SK-N-MC (cell line): ENCODE measurements around the gene JUP.
A peak's percentile ranks its signal among the peaks of the same experiment; 100 is the strongest.

ENCODE experiments used
- DNase-seq: peaks from one replicate; pipeline ENCODE4 v3.0.0-alpha.2; 2011; ENCODE audit warnings: low read depth, low spot score
- H3K27ac ChIP-seq: fragments of 200-600 bp; sonication (generic); 2 replicates; pipeline ENCODE4 v1.5.1; 2016; ENCODE audit warnings: mixed run types
- H3K36me3 ChIP-seq: fragments of 200-600 bp; sonication (generic); 2 replicates; pipeline ENCODE4 v1.6.1; 2017; ENCODE audit warnings: antibody characterized with exemption, low read length, mixed read lengths; ENCODE audit not compliant: insufficient read depth
- H3K4me3 ChIP-seq: fragments of 200-600 bp; sonication (generic); 2 replicates; pipeline ENCODE4 v1.5.1; 2016
- H3K9ac ChIP-seq: fragments of 200-600 bp; sonication (generic); 2 replicates; pipeline ENCODE4 v1.8.0; 2017; ENCODE audit warnings: mixed run types, mixed read lengths; ENCODE audit not compliant: insufficient read length
- H3K9me3 ChIP-seq: fragments of 200-600 bp; sonication (generic); 2 replicates; pipeline ENCODE4 v1.6.1; 2017; ENCODE audit warnings: low read depth, mild to moderate bottlenecking, antibody characterized with exemption, low read length, moderate library complexity, mixed read lengths
- EZH2 ChIP-seq: fragments of 200-600 bp; sonication (generic); IDR thresholded peaks from one replicate; pipeline ENCODE4 v1.6.1; 2017; ENCODE audit warnings: antibody characterized with exemption
- FOXP2 ChIP-seq: optimal IDR thresholded peaks from 2 replicates; pipeline ENCODE3; 2011; ENCODE audit warnings: mild to moderate bottlenecking, moderate library complexity; ENCODE audit not compliant: insufficient read depth; ENCODE audit errors: extremely low read length, control extremely low read depth
- POLR2AphosphoS5 ChIP-seq: IDR thresholded peaks from 2 replicates; pipeline ENCODE4 v1.6.1; 2012; ENCODE audit warnings: mild to moderate bottlenecking, low read depth, low read length, borderline replicate concordance

Gene JUP

DNA sequence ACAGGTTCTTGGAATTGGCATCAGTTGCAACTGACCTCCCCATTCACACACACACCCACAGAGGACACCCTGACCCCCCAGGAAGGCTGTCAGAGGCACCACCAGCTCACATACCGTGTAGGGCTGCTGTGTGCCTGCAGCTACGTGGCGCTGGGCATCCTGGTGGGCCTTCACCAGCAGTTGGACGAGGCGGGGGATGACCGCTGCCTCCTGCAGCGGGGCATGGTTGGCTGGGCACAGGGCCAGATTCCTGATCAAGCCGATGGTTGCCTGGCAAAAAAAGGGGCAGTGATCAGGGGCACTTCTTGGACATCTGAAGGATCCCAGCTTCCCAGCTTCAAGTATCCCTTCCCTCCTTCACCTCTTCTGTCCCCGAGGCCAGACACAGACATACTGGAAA lies 27.9 kb downstream of the JUP start:
- Histone ChIP-seq H3K4me3 (no peak overlapping the region), H3K9me3 (no peaks in the 10 kb centered on the region), H3K36me3 (peaks cover 56% of the 10 kb centered on the region), H3K27ac (no peak overlapping the region), H3K9ac (no peak overlapping the region)
- TF ChIP-seq POLR2AphosphoS5 = no peak
- no peak for TF ChIP-seq EZH2
- no peak for TF ChIP-seq FOXP2
- no peak for DNase-seq

- no peak overlapping the region for H3K9ac ChIP-seq
- H3K9me3 ChIP-seq = no peaks in the 10 kb centered on the region
- no peak overlapping the region for H3K4me3 ChIP-seq
- DNase-seq = no peak
- no peak overlapping the region for H3K27ac ChIP-seq
- H3K36me3 ChIP-seq = peaks cover 28% of the 10 kb centered on the region
- TF ChIP-seq FOXP2 (no peak), EZH2 (no peak), POLR2AphosphoS5 (no peak)
Observed at GRCh38 chr17:41754066-41754465, 32.4 kb downstream of the JUP start.

- TF ChIP-seq POLR2AphosphoS5 (no peak), FOXP2 (no peak), EZH2 (no peak)
- no peaks in the 10 kb centered on the region for H3K9me3 ChIP-seq
- H3K36me3 ChIP-seq = peaks cover 8% of the 10 kb centered on the region; the same call in 1 of the 2 replicates
- no peak for DNase-seq
- H3K9ac ChIP-seq = no peak overlapping the region
- no peak overlapping the region for H3K27ac ChIP-seq
- H3K4me3 ChIP-seq = no peak overlapping the region
Observed at GRCh38 chr17:41751288-41751687, 35.2 kb downstream of the JUP start.

DNA sequence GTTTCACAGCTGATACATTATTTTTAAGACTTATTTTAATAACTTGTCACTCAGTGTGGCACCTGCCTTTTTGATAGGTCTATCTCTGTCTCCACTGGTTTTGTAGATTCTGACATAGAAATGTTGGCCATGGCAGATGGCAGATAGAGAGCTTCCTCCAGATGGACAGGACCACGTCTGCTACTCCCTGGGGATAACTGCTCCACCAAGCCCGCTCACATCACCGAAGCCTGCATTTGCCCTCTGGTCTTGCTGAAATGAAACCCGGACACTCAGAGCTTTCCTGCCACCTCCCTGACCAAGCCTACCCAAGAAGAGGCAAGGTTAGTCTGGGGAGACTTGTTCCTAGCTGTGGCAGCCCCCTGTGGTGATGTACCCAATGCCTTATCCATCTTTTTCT lies 35.6 kb downstream of the JUP start:
- Histone ChIP-seq H3K9ac (no peak overlapping the region), H3K27ac (no peak overlapping the region), H3K36me3 (peaks cover 4% of the 10 kb centered on the region; the same call in 1 of the 2 replicates), H3K9me3 (no peaks in the 10 kb centered on the region), H3K4me3 (no peak overlapping the region)
- TF ChIP-seq POLR2AphosphoS5 (no peak), FOXP2 (no peak), EZH2 (no peak)
- DNase-seq = no peak

DNA sequence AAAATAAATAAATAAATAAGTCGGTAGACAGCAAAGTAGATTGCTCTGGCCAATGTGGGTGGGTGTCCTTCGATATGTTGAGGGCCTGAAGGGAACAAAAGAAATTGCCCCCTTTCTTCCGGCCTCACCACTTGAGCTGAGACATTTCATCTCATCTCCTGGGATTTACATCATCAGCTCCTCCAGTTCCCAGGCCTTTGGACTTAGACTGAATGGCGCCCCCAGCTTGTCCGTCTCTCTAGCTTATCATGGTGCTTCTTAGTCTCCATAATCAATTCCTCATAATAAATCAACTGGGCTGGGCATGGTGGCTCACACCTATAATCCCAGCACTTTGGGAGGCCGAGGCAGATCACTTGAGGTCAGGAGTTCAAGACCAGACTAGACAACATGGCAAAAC lies 38.2 kb downstream of the JUP start:
- Histone ChIP-seq H3K9me3 (no peaks in the 10 kb centered on the region), H3K9ac (no peak overlapping the region), H3K36me3 (no peaks in the 10 kb centered on the region), H3K27ac (no peak overlapping the region), H3K4me3 (no peak overlapping the region)
- TF ChIP-seq POLR2AphosphoS5 (no peak), EZH2 (no peak), FOXP2 (no peak)
- DNase-seq = no peak

DNA sequence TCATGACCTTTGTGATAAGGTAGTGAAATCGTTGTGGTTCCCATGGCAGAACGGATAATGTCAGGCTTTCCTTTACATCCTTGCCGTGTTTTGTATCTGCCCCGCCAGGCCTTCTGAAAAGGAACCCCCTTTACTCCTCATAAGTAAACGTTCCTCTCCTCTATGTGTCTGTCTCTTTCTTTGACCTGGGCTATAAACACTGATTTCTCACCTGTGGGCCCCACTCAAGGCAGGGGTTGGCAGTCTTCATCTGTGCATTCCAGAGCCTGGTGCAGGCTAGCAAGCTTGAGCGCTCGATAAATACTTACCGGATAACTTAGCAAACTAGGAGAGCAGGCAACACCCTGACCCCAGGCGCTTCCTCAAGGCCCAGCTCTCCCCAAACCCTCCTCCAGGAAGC lies 44.8 kb downstream of the JUP start:
- Histone ChIP-seq H3K9ac (no peak overlapping the region), H3K27ac (no peak overlapping the region), H3K36me3 (no peaks in the 10 kb centered on the region), H3K9me3 (no peaks in the 10 kb centered on the region), H3K4me3 (no peak overlapping the region)
- DNase-seq = no peak
- no peak for TF ChIP-seq FOXP2
- TF ChIP-seq EZH2 = no peak
- no peak for TF ChIP-seq POLR2AphosphoS5

- Histone ChIP-seq H3K9ac (no peak overlapping the region), H3K4me3 (no peak overlapping the region), H3K27ac (no peak overlapping the region), H3K9me3 (no peaks in the 10 kb centered on the region), H3K36me3 (no peaks in the 10 kb centered on the region)
- no peak for TF ChIP-seq POLR2AphosphoS5
- TF ChIP-seq FOXP2 = no peak
- no peak for TF ChIP-seq EZH2
- DNase-seq = no peak
Observed at GRCh38 chr17:41740506-41740905, 46.0 kb downstream of the JUP start.

DNA sequence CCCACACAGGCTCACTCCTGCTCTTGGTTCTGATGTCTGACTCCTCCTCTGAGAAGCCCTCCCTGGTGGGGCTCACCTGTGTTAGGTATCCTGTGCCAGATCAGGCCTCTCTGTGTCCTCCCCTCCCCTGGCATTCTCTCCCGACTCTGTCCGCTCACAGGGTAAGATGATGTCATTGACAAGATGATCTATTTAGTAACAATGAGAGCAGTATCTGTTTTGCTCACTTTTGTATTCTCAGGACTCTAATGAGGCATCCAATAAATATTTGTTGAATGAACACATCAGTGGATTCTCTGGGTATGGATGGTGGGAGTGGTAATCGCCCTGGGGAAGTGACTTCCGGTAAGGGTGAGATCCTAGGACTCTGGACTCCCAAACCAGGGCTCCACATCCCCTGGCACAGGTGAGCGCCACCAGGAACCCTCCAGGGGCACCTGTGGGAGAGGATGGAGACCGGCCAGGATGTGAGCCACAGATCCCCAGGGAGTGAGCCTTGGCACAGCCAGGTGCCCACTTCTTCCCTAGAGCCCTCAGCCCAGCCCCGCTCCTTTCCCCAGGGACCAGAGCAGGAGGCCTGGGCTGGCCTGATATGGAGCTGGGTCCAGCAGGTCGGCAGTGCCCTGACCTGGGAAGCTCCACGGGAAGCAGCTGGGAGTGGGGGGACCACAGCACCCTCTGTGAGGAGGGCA lies 46.7 kb downstream of the JUP start:
- Histone ChIP-seq H3K9ac (no peak overlapping the region), H3K36me3 (no peaks in the 10 kb centered on the region), H3K27ac (no peak overlapping the region), H3K4me3 (no peak overlapping the region), H3K9me3 (no peaks in the 10 kb centered on the region)
- no peak for DNase-seq
- TF ChIP-seq POLR2AphosphoS5 (no peak), EZH2 (no peak), FOXP2 (no peak)

DNA sequence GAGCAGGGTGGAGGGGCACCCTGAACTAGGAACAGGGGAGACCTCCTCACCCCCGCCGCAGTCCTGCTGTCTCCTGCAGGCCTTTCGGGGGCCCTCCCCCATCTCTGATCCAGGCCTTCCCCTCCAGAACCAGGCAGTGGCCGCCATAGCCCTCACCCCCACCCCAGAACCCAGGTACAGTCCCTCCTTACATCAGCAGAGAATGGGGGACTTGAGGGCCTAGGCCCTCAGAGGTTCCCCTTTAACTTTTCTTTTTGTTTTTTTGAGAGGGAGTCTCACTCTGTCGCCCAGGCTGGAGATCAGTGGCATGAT lies 47.8 kb downstream of the JUP start:
- Histone ChIP-seq H3K36me3 (no peaks in the 10 kb centered on the region), H3K4me3 (no peak overlapping the region), H3K9ac (peak overlapping the region; percentile 75), H3K9me3 (no peaks in the 10 kb centered on the region), H3K27ac (peak overlapping the region; percentile 96)
- TF ChIP-seq POLR2AphosphoS5 (no peak), EZH2 (no peak), FOXP2 (no peak)
- no peak for DNase-seq
